SH-SY5Y (cell line): Measurements from ENCODE around the gene TOP1.

Source experiments
- GATA2 ChIP-seq: IDR thresholded peaks from 2 replicates; pipeline ENCODE4 v1.6.1; 2011; ENCODE audit warnings: mild to moderate bottlenecking, low read depth, low read length
- GATA3 ChIP-seq: IDR thresholded peaks from 2 replicates; pipeline ENCODE4 v1.6.1; 2011; ENCODE audit warnings: low read depth, mild to moderate bottlenecking, low read length, moderate library complexity

DNA sequence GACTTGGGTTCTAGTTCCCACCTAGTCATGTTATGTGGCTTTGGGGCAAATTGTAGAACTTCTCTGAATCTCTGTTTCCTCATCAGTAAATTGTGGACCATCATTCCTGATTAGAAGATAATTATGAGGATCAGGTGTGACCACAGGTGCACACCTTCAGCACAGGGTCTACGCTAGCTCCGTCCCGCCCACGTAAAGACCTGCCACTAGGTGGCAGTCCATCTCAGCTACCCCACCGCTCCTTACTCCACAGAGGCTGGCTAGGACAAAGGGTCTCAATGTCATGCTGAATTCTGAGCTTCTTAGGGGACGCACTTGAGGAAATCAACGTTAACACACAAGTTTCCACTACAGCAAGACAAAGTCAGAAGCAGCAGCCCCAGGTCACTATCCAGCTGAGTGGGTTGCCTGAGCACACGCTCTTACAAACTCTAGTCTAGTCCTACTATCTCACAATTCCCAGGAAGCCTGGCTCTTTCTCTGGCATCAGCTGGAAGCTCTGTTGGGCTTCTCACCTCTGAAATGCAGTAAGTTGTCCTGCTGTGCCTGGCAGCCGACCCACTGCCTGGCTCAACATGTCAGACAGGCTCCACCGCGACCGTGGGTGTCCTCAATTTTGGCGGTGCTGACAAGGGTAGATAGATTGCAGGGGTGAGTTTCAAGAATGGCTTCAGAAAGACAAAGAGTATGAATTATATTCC, 106.7 kb downstream of the TOP1 start:
- no peak for TF ChIP-seq GATA2
- TF ChIP-seq GATA3 = no peak
